H1 (cell line): ENCODE measurements around the gene RPTOR. TPM values are rescaled to one million over a fixed set of nuclear protein-coding genes. Genes with fewer than 3 reads are reported as not detected.
A peak's percentile ranks its signal among the peaks of the same experiment; 100 is the strongest.

Experiments used
- CTCF ChIA-PET: fragments of 300-600 bp; sonication (Branson Sonifier 250); formaldehyde crosslinking; loops from one replicate; lab custom pipeline; 2021; ENCODE audit not compliant: partially characterized antibody; lab: Charles Lee
- POLR2A ChIA-PET: fragments of 300-600 bp; sonication (Branson Sonifier 250); formaldehyde crosslinking; loops from one replicate; lab custom pipeline; 2021; ENCODE audit warnings: inconsistent platforms; ENCODE audit not compliant: partially characterized antibody; lab: Charles Lee
- DNase-seq, 2 experiments: peaks; one replicate each; pipeline versions ENCODE4 v3.0.0 to v3.0.0-alpha.2; 2010 to 2022; ENCODE audit warnings: low spot score in 2 of 2, low read depth in 1 of 2, mixed read lengths in 1 of 2
- FAIRE-seq: peaks from 2 replicates; lab custom pipeline; 2011; peaks lifted over from hg19 to GRCh38; lab: Jason Lieb, UNC
- H2AFZ ChIP-seq: 2 replicates; pipeline ENCODE4 v1.8.1; 2012; ENCODE audit warnings: low read length, inconsistent platforms
- H2AK5ac ChIP-seq: 2 replicates; pipeline ENCODE4 v1.6.1; 2013; ENCODE audit warnings: low read depth, low read length
- H2BK120ac ChIP-seq: replicated peaks from 2 replicates; pipeline ENCODE3; 2013; ENCODE audit warnings: low read depth, low read length, inconsistent platforms
- H2BK12ac ChIP-seq: 2 replicates; pipeline ENCODE4 v1.6.1; 2013; ENCODE audit warnings: low read depth, low read length
- H2BK15ac ChIP-seq: 2 replicates; pipeline ENCODE4 v1.6.1; 2013; ENCODE audit warnings: low read length
- H2BK20ac ChIP-seq: 2 replicates; pipeline ENCODE4 v1.6.1; 2013; ENCODE audit warnings: low read length
- H2BK5ac ChIP-seq: 2 replicates; pipeline ENCODE4 v1.6.1; 2013; ENCODE audit warnings: low read depth, low read length
- H3K14ac ChIP-seq: 2 replicates; pipeline ENCODE4 v1.6.1; 2013; ENCODE audit warnings: inconsistent platforms; ENCODE audit not compliant: insufficient read length
- H3K18ac ChIP-seq: 2 replicates; pipeline ENCODE4 v1.6.1; 2013; ENCODE audit warnings: low read length; ENCODE audit errors: extremely low read depth
- H3K23ac ChIP-seq: 2 replicates; pipeline ENCODE4 v1.6.1; 2013; ENCODE audit warnings: inconsistent platforms; ENCODE audit not compliant: insufficient read length
- H3K23me2 ChIP-seq: 2 replicates; pipeline ENCODE4 v1.6.1; 2013; ENCODE audit warnings: low read depth, low read length
- H3K27ac ChIP-seq: 2 replicates; pipeline ENCODE4 v1.6.1; 2011; ENCODE audit warnings: low read depth, low read length, inconsistent platforms
- H3K27me3 ChIP-seq, 4 experiments: replicated peaks in 1 of 4; 1 replicate in 1 of 4; 2 replicates in 3 of 4; pipeline versions ENCODE4 v1.6.1 to v1.8.1; 2011 to 2013; ENCODE audit warnings: low read length in 3 of 4, mild to moderate bottlenecking in 3 of 4, inconsistent platforms in 2 of 4, mixed read lengths in 2 of 4, moderate library complexity in 1 of 4; ENCODE audit not compliant: control insufficient read depth in 3 of 4, insufficient read depth in 3 of 4; ENCODE audit errors: extremely low read depth in 1 of 4
- H3K36me3 ChIP-seq, 4 experiments: 2 replicates each; pipeline versions ENCODE4 v1.6.1 to v1.8.1; 2011 to 2013; ENCODE audit warnings: mild to moderate bottlenecking in 4 of 4, low read length in 3 of 4, moderate library complexity in 2 of 4, control low read depth in 1 of 4, inconsistent platforms in 1 of 4; ENCODE audit not compliant: insufficient read depth in 4 of 4, control insufficient read depth in 2 of 4
- H3K4ac ChIP-seq: replicated peaks from 2 replicates; pipeline ENCODE3; 2013; ENCODE audit warnings: low read length, low read depth, mixed read lengths, inconsistent platforms; ENCODE audit not compliant: insufficient read length
- H3K4me1 ChIP-seq, 4 experiments: replicated peaks in 1 of 4; 1 replicate in 1 of 4; 2 replicates in 3 of 4; pipeline versions ENCODE4 v1.6.1 to v1.8.1; 2011 to 2013; ENCODE audit warnings: low read length in 3 of 4, inconsistent platforms in 2 of 4, mixed read lengths in 1 of 4; ENCODE audit not compliant: insufficient read depth in 4 of 4, control insufficient read depth in 3 of 4
- H3K4me2 ChIP-seq, 2 experiments: 2 replicates each; pipeline versions ENCODE4 v1.6.1 to v1.8.1; 2011 to 2013; ENCODE audit warnings: low read depth in 2 of 2, low read length in 2 of 2, control low read depth in 1 of 2, inconsistent platforms in 1 of 2, mild to moderate bottlenecking in 1 of 2; ENCODE audit not compliant: insufficient read depth in 1 of 2
- H3K4me3 ChIP-seq, 4 experiments: fragments of 200-600, 300-600 bp in 1 of 4; sonication (generic), shearing (Covaris generic), sonication (Bioruptor Twin) in 1 of 4; 2 replicates each; pipeline versions ENCODE4 v1.5.1 to v1.8.1; 2011 to 2016; ENCODE audit warnings: low read length in 4 of 4, low read depth in 3 of 4, control low read depth in 2 of 4, inconsistent platforms in 2 of 4, mild to moderate bottlenecking in 2 of 4, mixed read lengths in 1 of 4, moderate library complexity in 1 of 4; ENCODE audit not compliant: insufficient read depth in 2 of 4; ENCODE audit errors: extremely low read depth in 1 of 4
- H3K56ac ChIP-seq: replicated peaks from 2 replicates; pipeline ENCODE3; 2013; ENCODE audit warnings: low read depth, mild to moderate bottlenecking, mixed read lengths, low read length, inconsistent platforms; ENCODE audit not compliant: insufficient read length
- H3K79me1 ChIP-seq: 2 replicates; pipeline ENCODE4 v1.6.1; 2013; ENCODE audit warnings: low read depth, low read length, control low read depth
- H3K79me2 ChIP-seq, 2 experiments: 2 replicates each; pipeline versions ENCODE4 v1.6.1 to v1.8.1; 2012 to 2013; ENCODE audit warnings: low read length in 2 of 2, mild to moderate bottlenecking in 2 of 2, inconsistent platforms in 1 of 2; ENCODE audit not compliant: insufficient read depth in 2 of 2, control insufficient read depth in 1 of 2
- H3K9ac ChIP-seq, 4 experiments: replicated peaks in 1 of 4; 1 replicate in 1 of 4; 2 replicates in 3 of 4; pipeline versions ENCODE4 v1.6.1 to v1.8.1; 2011 to 2013; ENCODE audit warnings: low read depth in 3 of 4, low read length in 3 of 4, control low read depth in 2 of 4, mild to moderate bottlenecking in 2 of 4, moderate library complexity in 2 of 4, inconsistent platforms in 1 of 4; ENCODE audit errors: extremely low read depth in 1 of 4
- H3K9me3 ChIP-seq, 2 experiments: 2 replicates each; pipeline versions ENCODE4 v1.6.1 to v1.8.1; 2012 to 2013; ENCODE audit warnings: mild to moderate bottlenecking in 2 of 2, moderate library complexity in 2 of 2, control low read depth in 1 of 2, inconsistent platforms in 1 of 2, low read depth in 1 of 2, low read length in 1 of 2, mixed read lengths in 1 of 2; ENCODE audit not compliant: insufficient read depth in 2 of 2
- H4K20me1 ChIP-seq, 2 experiments: replicated peaks in 1 of 2; 2 replicates each; pipeline versions ENCODE3 to v1.8.1; 2011 to 2013; ENCODE audit warnings: inconsistent platforms in 2 of 2, low read length in 2 of 2, mild to moderate bottlenecking in 1 of 2; ENCODE audit not compliant: insufficient read depth in 2 of 2, control insufficient read depth in 1 of 2
- H4K5ac ChIP-seq: 2 replicates; pipeline ENCODE4 v1.6.1; 2013; ENCODE audit warnings: low read length, low read depth, mixed read lengths, inconsistent platforms; ENCODE audit not compliant: insufficient read length
- H4K8ac ChIP-seq: 2 replicates; pipeline ENCODE4 v1.8.0; 2013; ENCODE audit warnings: mild to moderate bottlenecking, moderate library complexity, low read length, inconsistent platforms; ENCODE audit not compliant: insufficient read depth; ENCODE audit errors: extremely low read depth
- H4K91ac ChIP-seq: replicated peaks from 2 replicates; pipeline ENCODE3; 2013; ENCODE audit warnings: low read length, mixed read lengths, inconsistent platforms; ENCODE audit not compliant: insufficient read length
- CBX8 ChIP-seq: fragments of 300-800, 300-1000 bp; sonication (generic); IDR thresholded peaks from 2 replicates; pipeline ENCODE4 v1.7.1; 2016; ENCODE audit warnings: low read depth, low read length, borderline replicate concordance
- HDAC2 ChIP-seq, 2 experiments: fragments of 300-600 bp in 1 of 2; sonication (generic) in 1 of 2; IDR thresholded peaks; 2 replicates each; pipeline ENCODE4 v1.6.1; 2011 to 2012; ENCODE audit warnings: low read depth in 2 of 2, low read length in 2 of 2, mild to moderate bottlenecking in 2 of 2, moderate library complexity in 2 of 2, borderline replicate concordance in 1 of 2, inconsistent platforms in 1 of 2
- KDM5A ChIP-seq: fragments of 200-600 bp; IDR thresholded peaks from 2 replicates; pipeline ENCODE4 v1.7.1; 2012; ENCODE audit warnings: mild to moderate bottlenecking, low read length, inconsistent platforms, mixed read lengths
- RAD21 ChIP-seq, 2 experiments: IDR thresholded peaks in 1 of 2; conservative IDR thresholded peaks in 1 of 2; 2 replicates each; pipeline ENCODE4 v1.6.1; 2011; ENCODE audit warnings: low read depth in 2 of 2, low read length in 2 of 2, improper control_type of control experiment in 1 of 2, inconsistent platforms in 1 of 2, mild to moderate bottlenecking in 1 of 2, moderate library complexity in 1 of 2
- RBBP5 ChIP-seq: IDR thresholded peaks from 2 replicates; pipeline ENCODE4 v1.7.1; 2012; ENCODE audit warnings: low read depth, mild to moderate bottlenecking, inconsistent platforms, low read length, moderate library complexity, borderline replicate concordance
- RNF2 ChIP-seq: fragments of 200-900, 300-1000 bp; sonication (generic); IDR thresholded peaks from 2 replicates; pipeline ENCODE4 v1.7.1; 2016; ENCODE audit warnings: borderline replicate concordance, low read depth, mild to moderate bottlenecking, antibody characterized with exemption, low read length; ENCODE audit not compliant: poor library complexity, severe bottlenecking; ENCODE audit errors: missing control alignments
- SIN3A ChIP-seq, 2 experiments: IDR thresholded peaks in 1 of 2; conservative IDR thresholded peaks in 1 of 2; 2 replicates each; pipeline ENCODE4 v1.6.1; 2011 to 2012; ENCODE audit warnings: low read length in 2 of 2, improper control_type of control experiment in 1 of 2, low read depth in 1 of 2, mild to moderate bottlenecking in 1 of 2
- SIRT6 ChIP-seq: IDR thresholded peaks from one replicate; pipeline ENCODE4 v1.7.1; 2012; ENCODE audit warnings: low read length, inconsistent platforms
- SRF ChIP-seq: IDR thresholded peaks from 2 replicates; pipeline ENCODE4 v1.6.1; 2011; ENCODE audit warnings: mild to moderate bottlenecking, low read depth, low read length, moderate library complexity
- TAF1 ChIP-seq: IDR thresholded peaks from 2 replicates; pipeline ENCODE4 v1.6.1; 2011; ENCODE audit warnings: mild to moderate bottlenecking, low read depth, low read length
- WGBS, 2 experiments: shearing (Covaris generic) in 1 of 2; methylation state at CpG; one replicate each; pipeline versions ENCODE4 v1.1.6 to v1.1.7; 2013 to 2015; ENCODE audit warnings: low lambda C conversion rate in 2 of 2, mixed read lengths in 2 of 2, inconsistent platforms in 1 of 2, low coverage in 1 of 2, missing lambda C conversion rate in 1 of 2; ENCODE audit not compliant: insufficient replicate concordance in 2 of 2, insufficient coverage in 1 of 2, insufficient read length in 1 of 2; ENCODE audit errors: extremely low coverage in 1 of 2, missing lambda C conversion rate in 1 of 2; 5-methylcytosine and 5-hydroxymethylcytosine counted together
- polyA plus RNA-seq, 7 experiments: library from polyadenylated mRNA; depleted of rRNA in 3 of 7; stranded (reverse) in 5 of 7; unstranded in 2 of 7; fragments of >200 nt in 5 of 7; fragments of 200-250 nt in 2 of 7; gene quantifications; 1 replicate in 5 of 7; 2 replicates in 1 of 7; 4 replicates in 1 of 7; pipeline versions ENCODE4 v1.2.1 to v1.2.3, GENCODE V29; 2011 to 2013; ENCODE audit warnings: missing spikeins in 2 of 7, mixed read lengths in 2 of 7
- total RNA-seq: library from RNA; stranded (reverse); fragmentation: NEBNext Ultra II Directional; extraction: Animal tissue kit (Norgen Biotek cat#: 25700); gene quantifications from 2 replicates; pipeline ENCODE4 v1.2.1, GENCODE V29; 2021

RPTOR gene
- total and polyA plus RNA-seq, 2 of the 8 experiments (the other 6 are each of a cell fraction or from before 2014, with no cell fraction given) = 6.9 to 28.7 TPM

DNA sequence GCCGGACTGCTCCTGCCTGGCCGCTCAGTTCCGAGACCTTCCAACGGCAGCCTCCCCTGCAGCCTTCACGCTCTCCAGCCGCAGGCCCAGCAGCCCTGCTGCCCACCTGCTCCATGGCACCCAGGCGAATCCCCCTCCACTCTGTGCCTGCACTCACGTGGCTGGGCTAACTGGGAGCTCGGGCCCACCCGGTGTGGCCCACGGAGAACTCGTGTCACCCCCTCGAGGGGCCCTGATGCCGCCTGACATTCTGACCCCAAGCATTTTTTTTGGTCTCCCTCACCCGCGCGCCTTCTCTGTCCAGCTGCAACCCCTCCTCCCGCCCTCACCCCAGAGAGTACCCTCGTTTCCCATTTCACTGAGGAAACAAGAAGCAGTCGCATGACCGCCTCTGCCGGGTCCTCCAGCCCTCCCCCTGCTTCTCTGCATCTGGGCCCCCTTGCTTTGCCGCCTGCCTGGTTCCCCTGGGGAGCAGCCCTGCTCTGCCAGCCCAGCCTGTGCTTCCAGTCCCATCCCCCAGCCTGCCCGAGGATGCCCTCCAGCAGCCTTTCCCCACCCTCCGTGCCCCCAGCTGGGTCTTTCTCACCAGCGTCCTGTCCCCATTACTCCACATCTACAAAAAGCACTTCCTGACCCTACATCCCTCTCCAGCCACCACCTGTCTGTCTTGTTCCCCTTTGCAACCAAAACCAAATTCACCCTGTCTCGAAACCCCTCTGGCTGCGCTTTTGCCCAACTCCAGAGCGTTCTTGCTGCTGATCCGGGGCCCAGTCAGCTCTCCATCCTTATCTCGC is 300.6 kb downstream of the RPTOR start:
- Histone ChIP-seq H4K20me1 (no peaks in the 10 kb centered on the region), H3K79me1 (no peaks in the 10 kb centered on the region), H3K9me3 (peaks cover 0 to 9% of the 10 kb centered on the region in 2 experiments; a peak in 1 of 4 replicates), H2BK15ac (no peak overlapping the region), H3K23ac (no peak overlapping the region), H3K4me3 (no peak overlapping the region), H3K4me1 (peaks cover 0 to 10% (median 5%) of the 10 kb centered on the region in 4 experiments; a peak in 6 of 7 replicates), H3K27ac (no peak overlapping the region), H3K27me3 (no peaks in the 10 kb centered on the region), H3K23me2 (no peaks in the 10 kb centered on the region; the same call in 1 of the 2 replicates), H3K79me2 (no peaks in the 10 kb centered on the region), H3K9ac (no peak overlapping the region), H2AK5ac (no peak overlapping the region), H3K4ac (no peak overlapping the region), H2BK120ac (no peak overlapping the region), H3K36me3 (no peaks in the 10 kb centered on the region; a peak in 2 of 8 replicates), H3K14ac (no peak overlapping the region), H2AFZ (no peak overlapping the region), H3K56ac (no peak overlapping the region), H4K91ac (no peak overlapping the region), H2BK5ac (peak overlapping the region; percentile 66; the same call in 1 of the 2 replicates), H3K18ac (0 out of 2 replicates have a peak overlapping the region, but pooled peaks have one; percentile 32), H4K8ac (peak overlapping the region; percentile 35; the same call in 1 of the 2 replicates), H4K5ac (no peak overlapping the region), H2BK20ac (no peak overlapping the region), H2BK12ac (no peak overlapping the region), H3K4me2 (no peak overlapping the region)
- FAIRE-seq = no peak
- WGBS, 2 experiments = 81% methylated on average over 26 of the region's 31 CpGs; no CpG with 5 or more reads in 1 of the 2 experiments
- ChIA-PET CTCF (interaction anchor here (1.0 to 2.6 kb wide), 9 partner anchors 8 to 136 kb away, joined by 3 to 14 read pairs (median 5); no protein-coding TSS in a partner anchor), POLR2A (interaction anchor here (1.4 kb wide), 1 partner anchor 52 kb away, joined by 3 read pairs; no protein-coding TSS in a partner anchor)
- DNase-seq = no peak
- TF ChIP-seq RNF2 (no peak), TAF1 (no peak), RAD21 (IDR thresholded peaks at IDR 0.05 in 1 of 2, conservative IDR thresholded peaks at IDR 0.05 in 1 of 2; ENCODE audit: low read depth in 2 of 2, low read length in 2 of 2) (no peak), HDAC2 (IDR thresholded peaks at IDR 0.05; ENCODE audit: borderline replicate concordance in 1 of 2, low read depth in 2 of 2, low read length in 2 of 2) (no peak), SIRT6 (no peak), SRF (no peak), KDM5A (no peak), CBX8 (no peak), SIN3A (conservative IDR thresholded peaks at IDR 0.05 in 1 of 2, IDR thresholded peaks at IDR 0.05 in 1 of 2; ENCODE audit: low read depth in 1 of 2, low read length in 2 of 2) (no peak), RBBP5 (no peak)
